Measurements from ENCODE around the gene LYSET. TPM values are rescaled to one million over a fixed set of nuclear protein-coding genes. Genes with fewer than 3 reads are reported as not detected.
"Not testable (repeated sequence)": the region's sequence is repeated elsewhere in the genome, so short reads cannot be mapped to it uniquely, and the experiment has no call there.

The LYSET gene
- total RNA-seq, 2 experiments from 2014 or later, result 9.9 to 10.2 TPM

DNA sequence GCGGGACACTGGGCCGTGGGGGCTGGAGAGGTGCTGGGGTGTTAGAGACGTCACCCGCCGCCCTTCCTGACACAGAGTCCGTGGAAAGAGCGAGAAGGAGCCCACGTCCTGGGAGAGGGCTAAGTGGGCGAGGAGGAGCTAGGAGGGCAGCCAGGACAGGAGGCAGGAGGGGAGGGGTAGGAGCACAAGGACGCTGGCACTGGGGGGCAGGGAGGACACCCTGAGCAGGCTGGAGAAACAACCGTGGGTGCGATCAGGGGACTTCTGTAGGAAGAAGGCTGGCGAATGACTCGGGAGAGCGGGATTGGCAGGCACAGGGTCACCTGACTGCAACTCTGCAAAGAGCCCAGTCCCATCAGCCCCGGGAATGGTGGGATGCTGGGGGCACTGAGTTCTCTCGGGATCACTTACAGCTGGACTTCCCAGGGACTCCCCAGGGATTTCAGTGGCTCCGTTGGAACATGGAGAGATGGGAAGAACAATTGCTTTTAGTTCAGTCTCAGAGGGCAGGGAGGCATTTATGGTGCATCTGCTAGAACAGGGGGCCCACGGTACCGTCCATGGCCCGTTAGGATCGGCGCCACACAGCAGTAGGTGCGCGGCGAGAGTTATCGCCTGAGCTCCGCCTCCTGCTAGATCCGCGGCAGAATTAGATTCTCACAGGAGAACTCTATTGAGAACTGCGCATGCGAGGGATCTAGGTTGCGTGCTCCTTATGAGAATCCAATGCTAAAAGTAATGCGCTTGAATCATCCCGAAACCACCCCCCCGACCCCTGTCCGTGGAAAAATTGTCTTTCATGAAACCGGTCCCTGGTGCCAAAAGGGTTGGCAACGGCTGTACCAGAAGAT, 46.2 kb downstream of the LYSET start:
- H3K4me3 Mint-ChIP-seq, result peak overlapping the region; percentile 45
- peak; percentile 19 for DNase-seq
- CTCF ChIA-PET, result interaction anchor here (0.6 to 2.2 kb wide), 2 partner anchors 24 to 47 kb away, joined by 4 to 6 read pairs; partner anchors contain the start of genes GON7, LYSET, MOAP1 and UBR7
- no peak overlapping the region for H3K27ac Mint-ChIP-seq
- intact Hi-C loops (cut with DNase I, micrococcal nuclease), result loop anchor here (5.0 to 10.0 kb wide), 3 partner anchors 311 to 386 kb away; no protein-coding TSS in a partner anchor
- peaks cover 9% of the 10 kb centered on the region for H3K4me1 Mint-ChIP-seq
- no peaks in the 10 kb centered on the region for H3K9me3 Mint-ChIP-seq (ENCODE audit: low read depth)
- peaks cover 24% of the 10 kb centered on the region for H3K36me3 Mint-ChIP-seq (ENCODE audit: low read depth)
- no peaks in the 10 kb centered on the region for H3K27me3 Mint-ChIP-seq
- ATAC-seq, result peak; percentile 49
- POLR2A ChIA-PET, result interaction anchor here (1.1 kb wide), 1 partner anchor 26 kb away, joined by 4 read pairs; no protein-coding TSS in a partner anchor

- ATAC-seq (no peak), DNase-seq (no peak)
- ChIA-PET POLR2A (no interaction called here), CTCF (interaction anchor here (0.6 to 2.2 kb wide), 2 partner anchors 24 to 1783 kb away, joined by 3 to 6 read pairs; partner anchors contain the start of genes GON7 and UBR7)
- Mint-ChIP-seq H3K36me3 (ENCODE audit: low read depth) (peaks cover 20% of the 10 kb centered on the region), H3K27me3 (no peaks in the 10 kb centered on the region), H3K27ac (no peak overlapping the region), H3K9me3 (ENCODE audit: low read depth) (no peaks in the 10 kb centered on the region), H3K4me3 (no peak overlapping the region), H3K4me1 (peaks cover 9% of the 10 kb centered on the region)
- intact Hi-C loops (cut with DNase I, micrococcal nuclease), result loop anchor here (5.0 to 10.0 kb wide), 3 partner anchors 310 to 385 kb away; no protein-coding TSS in a partner anchor
These were observed 47.0 kb downstream of the LYSET start for GRCh38 chr14:93232159-93232558.

GRCh38 chr14:93233078-93233477, 48.0 kb downstream of the LYSET start:
- peaks cover 11% of the 10 kb centered on the region for H3K36me3 Mint-ChIP-seq (ENCODE audit: low read depth)
- CTCF ChIA-PET; H3K27ac Mint-ChIP-seq; H3K27me3 Mint-ChIP-seq; H3K4me3 Mint-ChIP-seq; DNase-seq; POLR2A ChIA-PET; H3K9me3 Mint-ChIP-seq (ENCODE audit: low read depth); ATAC-seq: not testable (repeated sequence)
- intact Hi-C loops (cut with DNase I, micrococcal nuclease), result loop anchor here (5.0 to 10.0 kb wide), 3 partner anchors 309 to 384 kb away; no protein-coding TSS in a partner anchor
- H3K4me1 Mint-ChIP-seq, result peaks cover 11% of the 10 kb centered on the region

DNA sequence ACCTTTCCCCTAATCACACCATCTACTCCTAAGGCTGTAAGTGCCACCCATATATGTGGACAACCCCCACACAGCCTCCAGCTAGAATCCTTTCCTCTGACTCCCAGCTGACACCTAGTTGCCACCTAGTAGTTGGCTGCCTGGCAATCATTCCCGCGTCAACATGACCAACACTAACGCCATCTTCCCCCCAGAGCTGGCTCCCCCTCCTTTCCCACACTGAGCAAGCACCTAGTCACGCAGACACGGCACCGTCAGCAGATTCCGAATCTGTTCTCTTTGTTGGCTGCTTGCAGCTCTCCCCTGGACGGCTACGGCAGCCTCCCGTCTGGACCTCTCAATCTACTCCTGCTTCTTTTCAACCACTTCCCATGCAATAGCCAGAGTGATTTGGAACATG, 49.7 kb downstream of the LYSET start:
- no peak for ATAC-seq
- Mint-ChIP-seq H3K27ac (no peak overlapping the region), H3K9me3 (ENCODE audit: low read depth) (no peaks in the 10 kb centered on the region), H3K36me3 (ENCODE audit: low read depth) (peaks cover 2% of the 10 kb centered on the region), H3K27me3 (no peaks in the 10 kb centered on the region), H3K4me3 (no peak overlapping the region), H3K4me1 (peaks cover 13% of the 10 kb centered on the region)
- POLR2A ChIA-PET, result no interaction called here
- CTCF ChIA-PET, result no interaction called here
- no peak for DNase-seq
- intact Hi-C loops (cut with DNase I, micrococcal nuclease), result loop anchor here (5.0 to 10.0 kb wide), 3 partner anchors 308 to 383 kb away; no protein-coding TSS in a partner anchor

Other genes starting within 250 kb of the LYSET start
- 10 to 100 TPM; 31.0 to 35.5 TPM for gene ITPK1, start 69.4 kb upstream of the LYSET start, total RNA-seq
- 10 to 100 TPM; 11.7 to 15.9 TPM for gene MOAP1, start 420 bp upstream of the LYSET start, total RNA-seq
- 10 to 100 TPM in 1 of 2 experiments, 1 to 10 TPM in 1; 9.9 to 12.9 TPM for gene GON7, start 21.7 kb downstream of the LYSET start, total RNA-seq
- 10 to 100 TPM; 36.5 to 39.9 TPM for gene UBR7, start 21.9 kb downstream of the LYSET start, total RNA-seq
- gene BTBD7, start 147.7 kb downstream of the LYSET start, total RNA-seq, result 1 to 10 TPM; 6.5 to 9.5 TPM
- gene COX8C, start 161.9 kb downstream of the LYSET start, total RNA-seq, result not detected
- gene UNC79, start 245.6 kb downstream of the LYSET start, total RNA-seq, result under 1 TPM in 1 of 2 experiments, not detected in 1; 0.02 TPM